CD4-positive, alpha-beta T cell treated with Interleukin-10 for 1 hour (primary cell): ENCODE data around the gene GNB4.

Experiments
- DNase-seq: peaks from one replicate; pipeline ENCODE4 v3.0.0-alpha.2; 2020

The GNB4 gene

DNA sequence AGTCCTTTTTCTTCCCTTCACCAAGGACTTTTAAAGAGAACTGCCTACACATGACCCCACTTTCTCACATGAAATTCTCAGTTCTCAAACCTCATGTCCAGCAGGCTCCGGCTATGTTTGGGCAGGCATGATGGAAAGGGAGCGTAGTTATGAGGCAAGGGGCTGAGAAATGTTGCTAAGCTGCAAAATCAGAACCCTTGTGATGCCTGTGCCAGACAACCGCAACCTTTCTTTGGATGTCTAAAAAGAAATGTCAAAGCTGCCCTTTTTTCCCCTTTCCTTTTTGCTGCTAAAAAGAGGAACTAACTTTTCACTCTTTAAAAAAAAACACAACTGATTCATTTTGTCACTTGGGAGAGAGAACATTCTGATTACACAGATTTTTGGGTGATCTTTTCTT is 19.2 kb downstream of the GNB4 start:
- DNase-seq, result no peak

DNA sequence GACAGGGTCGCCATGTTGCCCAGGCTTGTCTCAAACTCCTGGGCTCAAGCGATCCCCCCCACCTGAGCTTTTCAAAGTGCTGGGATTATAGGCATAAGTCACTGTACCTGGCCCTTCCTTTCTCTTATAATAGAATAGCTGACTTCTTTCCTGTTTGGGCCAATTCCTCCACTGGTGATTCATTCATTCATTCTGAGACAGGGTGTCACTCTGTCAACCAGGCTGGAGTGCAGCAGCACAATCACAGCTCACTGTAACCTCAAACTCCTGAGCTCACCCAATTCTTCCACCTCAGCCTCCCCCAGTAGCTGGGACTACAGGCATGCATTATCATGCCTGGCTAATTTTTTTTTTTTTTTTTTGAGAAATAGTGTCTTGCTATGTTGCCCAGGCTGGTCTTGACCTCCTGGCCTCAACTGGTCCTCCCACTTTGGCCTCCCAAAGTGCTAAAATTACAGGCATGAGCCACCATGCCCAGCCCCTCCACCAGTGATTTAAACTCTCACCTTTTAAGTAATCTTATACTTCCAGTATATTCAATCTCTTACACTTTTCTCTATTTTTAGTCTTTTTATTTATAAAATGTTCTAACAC is 20.9 kb downstream of the GNB4 start:
- DNase-seq, result no peak

DNA sequence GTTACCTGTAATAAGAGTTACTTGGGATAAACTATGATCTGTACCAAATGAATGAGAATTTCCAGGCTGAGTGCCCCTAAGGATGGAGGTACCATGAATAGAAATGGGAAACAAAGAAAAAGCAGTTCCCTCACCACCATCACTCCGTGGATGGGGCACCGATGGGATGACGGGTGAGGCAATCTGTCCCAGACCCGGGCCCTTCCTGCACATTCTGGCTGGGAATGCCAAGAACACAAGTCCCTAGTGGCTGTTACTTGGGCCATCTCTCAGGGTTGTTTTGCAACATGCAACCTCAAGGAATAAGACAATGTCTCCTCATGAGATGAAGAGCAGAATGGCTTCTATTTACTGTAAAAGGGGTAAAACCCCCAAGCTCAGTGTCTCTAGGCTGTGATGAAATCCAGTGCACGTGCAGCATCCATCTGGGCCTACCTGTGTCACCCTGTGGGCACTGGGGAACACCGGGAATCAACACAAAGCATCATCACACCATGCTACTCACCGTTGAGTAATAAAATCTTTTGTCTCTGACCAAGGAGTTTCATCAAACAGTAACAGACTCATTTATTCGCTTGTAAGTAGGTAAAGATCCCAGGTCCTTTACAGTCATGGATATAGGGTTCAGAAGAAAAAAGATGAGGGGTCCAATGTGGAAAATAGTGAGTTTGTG is 22.3 kb downstream of the GNB4 start:
- no peak for DNase-seq

- no peak for DNase-seq
Observed at GRCh38 chr3:179425075-179425474, 26.2 kb downstream of the GNB4 start.

DNA sequence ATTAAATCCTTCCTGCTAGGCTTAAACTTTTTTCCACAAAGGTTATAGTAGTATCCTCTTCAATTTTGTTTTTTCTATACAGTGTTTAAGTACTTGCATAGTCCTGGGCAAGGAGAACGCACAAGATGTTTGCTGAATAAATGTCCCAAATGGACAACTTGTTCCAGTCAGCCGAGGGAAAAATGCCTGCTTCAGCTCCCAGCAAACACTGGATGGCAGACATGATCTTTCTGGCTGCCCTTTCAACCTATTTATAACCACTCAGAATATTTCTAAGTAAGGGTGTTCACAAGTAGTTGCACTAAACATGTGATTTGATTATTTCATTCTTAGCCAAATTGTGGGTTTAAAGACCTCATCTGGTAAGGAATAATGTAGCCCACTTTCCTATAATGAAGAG is 29.8 kb downstream of the GNB4 start:
- DNase-seq, result no peak

DNA sequence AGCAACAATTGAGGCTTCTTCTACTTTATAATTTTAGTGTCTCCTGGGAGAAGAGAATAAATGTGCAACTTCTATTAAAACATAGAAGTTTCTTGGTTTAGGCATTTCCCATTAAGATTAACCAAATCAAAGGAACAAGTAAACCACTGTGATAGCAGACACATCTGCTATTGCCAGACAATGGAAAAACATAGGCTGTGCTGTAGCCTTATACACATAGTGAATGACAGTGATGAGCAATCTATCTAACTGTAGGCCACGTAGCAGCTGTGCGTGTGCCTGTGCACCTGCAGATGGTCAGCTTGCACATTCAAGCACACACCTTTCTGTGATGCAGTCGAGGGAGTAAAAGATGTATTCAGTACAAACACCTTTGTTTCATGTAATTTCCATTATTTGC is 32.7 kb downstream of the GNB4 start:
- DNase-seq, result no peak

GRCh38 chr3:179416681-179417080 is 34.6 kb downstream of the GNB4 start:
- no peak for DNase-seq

GRCh38 chr3:179415377-179415776 is 35.9 kb downstream of the GNB4 start:
- no peak for DNase-seq

DNA sequence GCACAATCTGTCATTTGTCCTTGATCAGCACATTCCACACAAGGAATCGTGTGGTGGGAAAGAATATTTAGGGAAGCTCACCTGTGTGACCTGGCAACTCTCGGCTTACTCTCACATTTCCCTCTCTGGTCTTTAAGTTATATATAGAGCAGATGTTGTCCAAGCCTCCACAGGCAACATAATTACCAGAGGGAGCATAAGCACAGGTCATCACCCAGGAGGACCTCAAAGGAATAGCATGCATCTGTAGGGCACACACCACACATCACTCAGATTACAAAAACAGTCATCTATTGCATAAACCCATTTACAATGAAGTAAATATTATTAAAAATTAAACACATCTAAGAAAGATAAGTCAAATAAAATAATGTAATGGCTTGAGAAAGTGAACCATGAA is 36.5 kb downstream of the GNB4 start:
- DNase-seq, result no peak

GRCh38 chr3:179410999-179411398 is 40.3 kb downstream of the GNB4 start:
- no peak for DNase-seq

DNA sequence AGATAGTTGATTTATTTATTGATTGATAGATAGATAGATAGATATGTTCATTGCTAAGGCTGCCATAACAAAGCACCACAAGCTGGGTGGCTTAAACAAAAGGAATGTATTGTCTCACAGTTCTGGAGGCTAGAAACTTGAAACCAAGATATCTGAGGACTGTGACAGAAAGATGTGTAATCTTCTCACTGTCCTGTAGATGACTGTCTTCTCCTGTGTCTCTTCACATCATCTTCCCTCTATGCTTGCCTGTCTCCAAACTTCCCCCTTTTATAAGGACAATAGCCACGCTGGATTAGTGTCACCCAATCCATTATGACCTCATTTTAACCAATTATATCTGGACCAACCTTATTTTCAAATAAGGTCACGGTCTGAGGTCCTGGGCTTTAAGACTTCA is 40.9 kb downstream of the GNB4 start:
- no peak for DNase-seq

DNA sequence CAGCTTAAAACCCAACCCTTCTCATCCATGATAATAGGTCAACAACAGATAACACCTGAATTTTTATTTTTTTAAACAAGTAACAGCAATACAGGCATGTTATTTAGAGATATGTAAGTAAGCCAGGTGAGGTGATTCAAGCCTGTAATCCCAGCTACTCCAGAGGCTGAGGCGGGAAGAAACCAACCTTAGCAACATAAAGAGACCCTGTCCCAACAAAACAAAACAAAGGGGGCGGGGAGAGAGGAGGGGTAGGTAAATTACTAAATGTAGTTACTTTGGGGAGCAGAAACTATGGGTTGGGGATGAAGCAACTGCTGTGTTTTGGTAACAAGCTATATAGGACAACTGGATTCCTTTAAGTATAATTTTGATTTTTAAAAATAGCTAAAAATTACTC is 47.0 kb downstream of the GNB4 start:
- DNase-seq, result no peak

DNA sequence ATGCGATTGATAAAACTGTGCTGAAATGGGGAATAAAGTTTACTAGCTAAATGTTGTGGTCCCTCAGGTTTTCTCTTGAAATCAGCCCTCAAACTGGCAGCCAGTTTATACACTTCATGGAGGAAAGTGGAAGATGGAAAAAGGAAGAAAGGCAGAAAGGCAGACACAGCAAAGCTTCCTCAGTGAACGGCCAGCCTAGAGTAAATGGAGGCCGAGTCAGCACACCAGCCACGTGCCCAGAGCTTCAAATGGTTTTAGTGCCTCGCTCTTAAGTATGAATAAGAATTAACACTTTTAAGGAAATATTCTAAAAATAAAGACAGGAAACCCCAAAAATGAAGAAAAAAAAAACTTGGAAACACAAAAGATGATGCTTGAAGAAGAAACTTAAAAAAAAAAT is 48.3 kb downstream of the GNB4 start:
- DNase-seq, result no peak

GRCh38 chr3:179401561-179401960 is 49.7 kb downstream of the GNB4 start:
- DNase-seq, result no peak

DNA sequence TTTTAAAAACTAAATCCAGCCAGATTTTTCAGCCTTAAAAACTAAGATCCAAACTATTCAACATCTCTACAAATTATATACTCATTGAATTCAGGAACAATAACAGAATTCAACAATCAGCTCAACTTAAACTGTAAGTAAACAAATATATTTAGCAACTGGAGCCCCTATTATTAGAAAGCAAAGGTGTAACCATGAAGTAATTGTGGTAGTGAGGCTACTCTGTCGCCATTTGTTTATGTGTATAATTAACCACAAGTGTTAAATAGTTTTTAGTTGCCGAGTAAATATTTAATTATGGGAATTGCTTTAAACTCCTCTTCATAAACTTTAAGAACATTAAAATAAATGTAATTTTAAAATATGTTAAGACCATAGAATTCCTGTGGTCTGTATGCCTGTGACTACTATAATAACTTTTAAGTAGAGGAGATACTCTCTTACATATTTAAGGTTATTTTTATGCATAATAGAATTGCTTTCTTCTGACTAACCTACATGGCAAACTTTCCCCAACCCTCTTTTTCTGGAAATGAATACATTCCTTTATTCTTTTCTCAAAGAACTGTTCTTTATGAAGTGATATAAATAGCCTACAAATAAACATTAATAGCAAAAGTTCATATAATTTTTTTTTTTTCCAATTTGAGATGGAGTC is 52.6 kb downstream of the GNB4 start:
- no peak for DNase-seq

DNA sequence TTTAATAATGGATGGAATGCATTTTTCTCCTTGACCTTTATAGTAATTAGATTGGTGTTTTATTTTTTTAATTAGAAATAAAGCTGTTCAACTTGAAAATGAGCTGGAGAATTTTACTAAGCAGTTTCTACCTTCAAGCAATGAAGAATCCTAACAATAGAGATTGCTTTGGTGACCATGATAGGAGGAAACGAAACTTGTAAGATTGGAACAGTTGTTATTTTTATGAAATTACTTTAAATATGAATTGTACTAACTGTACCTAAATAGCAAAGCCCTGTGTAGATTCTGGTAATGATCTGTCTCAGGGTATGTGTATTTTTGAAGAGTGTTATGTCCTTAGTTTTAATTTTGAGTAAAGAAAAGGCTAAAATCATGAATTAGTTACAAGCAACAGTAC is 59.4 kb downstream of the GNB4 start:
- no peak for DNase-seq

- no peak for DNase-seq
Observed at GRCh38 chr3:179376474-179376873, 74.8 kb downstream of the GNB4 start.

- no peak for DNase-seq
Observed at GRCh38 chr3:179375091-179375999, 75.9 kb downstream of the GNB4 start.

- no peak for DNase-seq
Observed at GRCh38 chr3:179373938-179374337, 77.3 kb downstream of the GNB4 start.

DNA sequence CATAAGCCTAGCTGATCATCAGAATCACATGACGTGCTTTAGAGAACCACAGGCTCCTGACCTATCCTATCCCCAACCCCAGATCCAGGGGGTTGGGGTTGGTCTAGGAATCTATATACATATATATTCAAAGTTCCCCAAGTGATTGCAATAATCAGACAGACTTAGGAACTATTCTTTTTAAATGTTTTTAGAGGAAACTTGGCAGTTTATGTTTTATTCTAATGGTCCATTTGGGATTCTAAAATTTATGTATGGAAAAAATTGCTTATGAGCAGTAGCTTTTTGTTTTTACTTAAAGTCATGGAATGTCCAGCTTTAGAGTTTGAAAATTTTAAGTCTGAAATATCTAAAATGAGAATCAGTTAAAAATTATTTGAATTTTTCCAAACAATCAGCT is 81.6 kb downstream of the GNB4 start:
- no peak for DNase-seq

GRCh38 chr3:179363332-179363731 is 87.9 kb downstream of the GNB4 start:
- no peak for DNase-seq

- no peak for DNase-seq
Observed at GRCh38 chr3:179355996-179356395, 95.3 kb downstream of the GNB4 start.

DNA sequence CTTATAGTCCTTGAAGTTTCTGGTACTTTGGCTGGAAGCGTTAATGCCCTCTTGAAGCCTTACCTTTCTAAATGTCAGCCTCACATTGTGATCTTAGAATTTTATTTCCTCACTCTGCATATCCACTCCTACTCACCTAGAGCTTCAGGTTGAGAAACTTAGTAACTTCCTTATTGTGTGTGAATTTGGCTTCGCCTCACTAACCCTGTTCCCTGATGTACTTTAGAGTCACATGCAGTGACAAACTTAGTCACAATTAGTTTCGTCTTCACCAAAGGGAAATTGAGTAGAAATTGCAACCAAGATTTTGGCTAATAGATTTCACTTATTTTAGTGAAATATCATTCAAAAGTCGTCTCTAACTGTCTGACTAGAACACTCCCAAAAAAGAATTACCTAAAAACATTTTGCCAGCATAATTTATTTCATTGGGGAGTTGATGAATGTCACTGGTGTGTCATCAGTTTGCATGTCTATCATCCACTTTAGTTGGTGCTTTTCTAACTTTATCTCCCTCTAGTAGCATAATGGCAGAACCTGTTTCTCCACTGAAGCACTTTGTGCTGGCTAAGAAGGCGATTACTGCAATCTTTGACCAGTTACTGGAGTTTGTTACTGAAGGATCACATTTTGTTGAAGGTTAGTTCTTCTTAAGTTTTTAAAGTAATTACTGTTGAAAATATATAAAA is 102.8 kb downstream of the GNB4 start:
- peak; percentile 9 for DNase-seq
